Cardiac septum (tissue), 1 donor: Measurements from ENCODE around the gene TOPORS. TPM values are rescaled to one million over a fixed set of nuclear protein-coding genes. Genes with fewer than 3 reads are reported as not detected.
"Not testable (repeated sequence)": the region's sequence is repeated elsewhere in the genome, so short reads cannot be mapped to it uniquely, and the experiment has no call there.

Source experiments
- DNase-seq: peaks from one replicate; pipeline ENCODE4 v3.0.0-alpha.2; 2020; ENCODE audit warnings: low spot score
- intact Hi-C: fragments of 100-400 bp; cut with DNase I; formaldehyde crosslinking; loops from one replicate; pipeline ENCODE4 v1.14.0; 2022
- total RNA-seq: library from RNA; stranded (reverse); fragmentation: NEBNext Ultra II Directional; extraction: Animal tissue kit (Norgen Biotek cat#: 25700); gene quantifications from one replicate; pipeline ENCODE4 v1.2.1, GENCODE V29; 2021
- donor health status: DM: no; HTN: no; CAD: no.

The TOPORS gene
- total RNA-seq, 1 donor from 2014 or later = 8.5 TPM

DNA sequence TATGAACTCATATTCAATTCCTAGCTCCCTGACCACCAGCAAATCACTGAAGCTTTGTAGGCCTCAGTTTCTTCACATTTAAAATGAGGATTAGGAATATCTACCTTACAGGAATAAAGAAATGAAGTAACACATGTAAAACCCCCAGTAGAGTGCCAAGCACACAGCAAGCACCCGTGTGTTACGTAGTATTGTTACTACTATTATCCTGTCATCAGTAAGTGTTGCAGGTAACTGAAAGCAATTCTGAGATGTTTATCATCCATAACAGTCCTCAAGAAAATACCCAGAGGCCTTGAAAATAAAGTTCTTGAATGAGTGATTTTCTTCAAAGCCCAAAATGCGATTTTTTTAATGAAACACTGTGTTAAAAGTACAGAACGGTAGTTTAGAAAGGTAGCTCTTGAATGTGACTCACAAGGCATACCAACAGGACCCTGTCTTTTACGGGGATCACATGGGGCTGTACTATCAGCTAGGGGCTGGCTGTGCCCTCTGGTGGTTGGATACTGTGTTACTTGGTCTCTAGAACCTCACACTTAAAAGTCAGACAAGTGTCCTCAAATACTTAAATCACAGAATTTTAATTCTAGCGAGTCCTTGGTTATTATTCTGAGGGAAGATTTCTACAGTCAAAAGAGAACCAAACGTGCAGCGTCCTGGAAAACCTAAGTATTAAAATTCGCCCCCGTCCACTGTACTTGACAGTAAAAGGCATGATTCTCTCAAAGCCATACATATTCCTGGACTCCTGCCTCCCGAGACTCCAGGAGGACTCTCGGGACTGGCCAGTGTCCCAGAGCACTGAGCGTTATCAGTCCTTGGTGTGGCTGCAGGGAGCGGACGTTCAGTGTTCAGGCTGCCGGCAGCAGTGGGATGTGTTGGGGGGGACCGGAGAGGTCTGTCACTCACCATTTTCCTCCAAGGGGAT lies 19.8 kb upstream of the TOPORS start:
- intact Hi-C loops = loop anchor here (1.0 to 5.0 kb wide), 2 partner anchors 20 to 190 kb away; partner anchors contain the start of genes ACO1, SMIM27 and TOPORS
- no peak for DNase-seq

DNA sequence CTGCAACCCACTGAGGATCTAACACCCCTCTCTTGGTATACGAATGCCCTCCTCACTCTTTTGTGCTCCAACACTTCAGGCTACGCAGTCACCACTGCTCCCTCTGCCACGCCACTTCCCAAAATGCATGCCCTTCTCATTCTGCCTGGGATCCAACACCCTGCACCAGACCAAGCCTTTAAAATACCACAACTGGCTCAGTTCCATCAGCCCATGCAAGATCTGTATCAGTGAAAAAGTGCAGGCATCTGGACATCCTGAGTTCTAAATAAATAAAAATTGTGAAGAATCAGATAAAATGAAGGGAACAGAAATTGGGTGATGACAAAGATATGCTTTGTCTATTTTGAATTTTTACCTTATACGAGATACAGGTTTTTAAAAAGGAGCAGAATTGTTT lies 17.9 kb upstream of the TOPORS start:
- DNase-seq = no peak

DNA sequence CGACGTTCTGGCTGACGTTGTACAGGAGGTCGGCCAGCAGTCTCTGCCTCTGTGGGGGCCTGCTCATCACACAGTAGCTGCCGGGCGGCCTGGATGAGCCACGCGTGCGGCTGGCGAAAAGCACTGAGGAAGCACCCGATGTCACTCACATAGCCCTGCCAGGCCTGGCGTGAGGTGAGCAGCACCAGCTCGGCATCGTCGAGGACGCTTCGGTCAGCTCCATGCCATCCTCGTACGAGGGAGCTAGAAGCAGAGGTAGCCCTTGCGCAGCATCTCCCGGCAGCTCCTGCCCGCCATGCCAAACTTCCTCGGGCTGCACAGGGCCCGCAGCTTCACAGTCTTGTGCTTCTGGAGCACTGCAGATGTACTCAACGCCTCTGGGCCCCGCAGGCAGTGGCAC lies 14.4 kb upstream of the TOPORS start:
- DNase-seq = no peak
- intact Hi-C loops = no loop called here

More for the DNA sequence above, 17.9 kb upstream of the TOPORS start:
- intact Hi-C loops = loop anchor here (5.0 kb wide), 1 partner anchor 188 kb away; the partner anchor contains the start of gene ACO1

DNA sequence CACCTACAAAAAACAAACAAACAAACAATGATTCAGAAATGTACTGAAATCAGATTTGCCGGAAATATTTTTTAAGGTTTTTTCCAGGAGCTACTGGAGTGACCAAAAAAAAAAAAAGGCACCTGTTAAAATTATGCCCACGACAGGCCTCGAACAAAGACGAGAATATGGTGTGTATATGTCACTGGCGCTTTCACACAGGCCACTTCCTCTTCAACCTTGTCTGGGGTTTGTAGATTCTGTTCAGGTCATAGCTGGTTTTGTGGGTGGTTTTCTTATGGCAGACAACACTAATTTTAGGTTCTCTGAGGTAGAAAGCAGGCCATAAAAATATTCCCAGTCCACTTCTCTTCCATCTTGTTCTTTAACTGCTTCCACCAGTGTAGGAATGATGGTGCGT lies 13.6 kb upstream of the TOPORS start:
- DNase-seq = no peak
- intact Hi-C loops = no loop called here

DNA sequence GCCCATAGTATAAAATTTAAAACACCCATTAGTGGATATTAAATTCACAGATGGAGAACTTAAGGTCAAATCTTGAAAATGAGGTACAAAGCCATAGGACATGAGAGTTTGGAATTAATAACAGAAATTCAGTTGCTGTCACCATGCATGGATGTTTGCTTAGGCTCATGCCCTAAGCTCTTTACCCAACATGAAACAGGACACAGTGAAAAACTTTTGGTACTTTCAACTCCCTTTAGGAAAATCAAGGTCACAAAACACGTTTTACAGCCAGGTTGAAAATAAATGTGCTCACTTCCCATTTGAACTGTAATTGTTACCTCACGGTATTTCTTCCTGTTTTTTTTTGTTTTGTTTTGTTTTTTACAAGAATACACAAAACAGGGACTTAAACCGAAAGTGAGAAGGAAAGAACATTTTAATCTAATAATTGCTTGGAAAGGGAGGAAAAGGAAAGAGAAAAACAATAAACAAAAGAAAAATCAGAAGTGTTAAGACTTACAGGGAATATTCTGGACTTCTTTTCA lies 6.1 kb upstream of the TOPORS start:
- intact Hi-C loops = no loop called here
- no peak for DNase-seq

DNA sequence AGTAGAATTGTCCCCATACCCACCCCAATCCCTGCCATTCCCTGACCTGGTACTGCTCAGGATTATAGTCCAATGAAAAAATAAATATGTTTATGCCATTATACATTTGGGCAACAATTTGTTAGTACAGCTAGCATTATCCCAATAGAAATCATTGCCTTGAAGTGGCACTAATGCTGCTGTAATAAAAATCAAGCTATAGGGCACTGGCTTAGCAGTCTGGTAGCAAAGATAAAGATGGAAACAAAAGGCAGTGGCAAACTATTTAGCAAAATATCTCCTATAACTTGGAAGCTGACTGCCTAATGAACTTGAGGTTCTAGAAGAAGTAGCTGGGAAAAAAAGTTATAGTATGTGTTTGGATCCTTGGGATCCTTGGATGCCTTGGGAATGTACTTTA lies 2.2 kb upstream of the TOPORS start:
- no peak for DNase-seq
- intact Hi-C loops = no loop called here

DNA sequence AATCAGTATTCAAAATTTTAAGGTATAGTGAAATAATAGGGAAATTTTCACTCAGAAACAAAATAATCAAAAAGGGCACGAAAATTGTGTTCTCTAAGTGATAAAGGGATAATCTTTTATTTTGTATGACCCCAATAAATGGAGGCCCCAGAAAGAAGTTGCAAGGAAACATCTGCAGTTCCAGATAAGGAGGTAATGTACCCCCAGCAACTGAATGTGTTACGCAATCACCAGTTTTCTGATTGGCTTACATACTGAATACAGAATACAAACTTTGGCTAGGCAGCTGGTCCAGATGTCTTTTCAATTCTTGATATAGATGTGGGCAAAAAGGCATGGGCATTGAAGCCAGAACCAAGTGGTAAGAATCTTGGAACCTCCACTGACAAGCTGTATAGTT lies 1.7 kb upstream of the TOPORS start:
- DNase-seq = no peak
- intact Hi-C loops = no loop called here

DNA sequence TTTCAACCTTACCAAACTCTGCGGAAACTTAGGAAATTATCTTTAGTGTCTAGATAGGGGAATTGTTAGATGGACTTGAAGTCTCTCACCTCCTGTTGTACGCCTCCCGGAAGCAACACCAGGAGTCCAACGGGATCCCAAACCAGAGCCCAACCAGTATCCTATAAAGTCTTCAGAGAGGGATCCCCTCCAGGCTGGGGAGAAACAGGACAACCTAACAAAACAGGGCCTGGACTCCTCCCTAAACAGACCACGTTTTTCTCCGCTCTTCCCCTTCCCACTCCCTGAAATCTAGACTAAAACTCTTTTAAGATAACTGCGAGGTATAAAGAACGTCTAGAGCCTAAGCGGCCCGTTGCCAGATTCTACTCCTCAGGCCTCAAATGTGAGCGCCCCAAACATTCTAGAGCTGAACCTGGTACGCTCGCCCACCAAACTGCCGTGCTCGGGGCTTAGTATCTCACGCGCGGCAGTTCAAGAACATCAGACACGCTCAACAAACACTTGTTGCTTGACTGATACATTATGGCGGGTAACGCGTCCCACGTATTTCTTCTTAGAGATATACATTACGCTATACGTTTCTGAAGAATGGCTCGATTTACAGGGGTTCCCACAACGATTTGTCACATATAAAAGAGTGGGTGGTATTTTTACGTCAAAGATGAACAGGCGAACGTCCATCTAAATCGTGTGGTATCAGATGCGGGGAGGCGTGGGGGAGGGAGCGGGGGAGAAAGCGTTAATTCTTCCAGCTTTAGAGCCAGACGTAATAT lies 922 bp downstream of the TOPORS start:
- intact Hi-C loops = loop anchor here (1.0 to 2.0 kb wide), 2 partner anchors 21 to 25 kb away; partner anchors contain the start of gene RIGI
- DNase-seq = no peak

DNA sequence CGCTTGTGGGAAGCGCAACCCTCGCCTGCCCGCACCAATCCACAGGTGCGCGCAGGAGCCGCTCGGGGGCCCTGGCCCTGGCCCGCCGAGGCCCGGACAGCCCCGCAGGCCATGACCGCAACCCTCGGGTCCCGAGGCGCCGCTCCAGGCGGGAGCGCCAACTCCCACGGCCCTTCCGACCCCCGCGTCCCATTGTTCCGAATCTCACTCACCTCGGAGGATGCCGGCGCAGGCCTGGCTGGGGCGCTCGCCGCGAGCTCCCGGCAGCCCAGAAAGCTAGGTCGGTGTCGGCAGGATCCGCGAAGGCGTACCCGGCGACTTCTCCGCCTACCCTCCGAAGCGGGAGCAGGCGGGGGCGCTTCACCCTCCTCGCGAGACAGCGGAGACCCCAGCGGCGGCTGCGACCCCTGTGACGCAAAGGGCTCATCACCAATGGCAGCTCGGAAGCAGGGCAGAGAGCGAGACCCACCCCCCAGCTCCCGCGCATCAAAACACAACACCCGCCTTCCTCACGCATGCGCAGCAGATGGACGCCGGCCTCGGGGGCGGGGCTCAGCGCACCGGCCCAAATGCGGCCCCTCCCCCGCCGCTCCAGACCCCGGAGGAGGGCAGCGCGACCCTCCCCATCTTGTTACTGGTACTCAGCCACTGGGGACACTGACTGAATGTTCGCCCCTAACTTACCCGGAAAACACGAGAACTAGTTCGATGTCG lies 1.7 kb downstream of the TOPORS start:
- peak; percentile 98 for DNase-seq
- intact Hi-C loops = loop anchor here (2.0 kb wide), 1 partner anchor 24 kb away; the partner anchor contains the start of gene RIGI

DNA sequence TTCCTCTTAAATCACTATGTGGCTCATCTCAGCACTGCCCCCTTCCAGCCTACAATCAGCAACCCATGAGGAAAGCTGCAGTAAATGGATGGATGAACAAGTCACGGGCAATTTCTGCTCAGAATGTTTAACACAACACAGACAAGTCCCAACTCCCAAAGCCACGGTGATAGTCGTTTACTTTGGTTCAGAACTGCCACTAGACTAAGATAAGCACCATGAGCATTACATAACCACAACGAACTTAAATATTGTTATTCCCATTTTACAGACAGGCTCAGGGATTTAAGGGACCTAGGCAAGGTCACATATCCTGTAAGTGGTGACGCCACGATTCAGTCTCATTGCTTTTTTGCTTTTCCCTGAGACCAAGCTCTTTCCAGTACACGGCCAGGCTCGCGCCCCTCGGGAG lies 2.2 kb downstream of the TOPORS start:
- intact Hi-C loops = loop anchor here (2.0 kb wide), 1 partner anchor 23 kb away; the partner anchor contains the start of gene RIGI
- DNase-seq = no peak

DNA sequence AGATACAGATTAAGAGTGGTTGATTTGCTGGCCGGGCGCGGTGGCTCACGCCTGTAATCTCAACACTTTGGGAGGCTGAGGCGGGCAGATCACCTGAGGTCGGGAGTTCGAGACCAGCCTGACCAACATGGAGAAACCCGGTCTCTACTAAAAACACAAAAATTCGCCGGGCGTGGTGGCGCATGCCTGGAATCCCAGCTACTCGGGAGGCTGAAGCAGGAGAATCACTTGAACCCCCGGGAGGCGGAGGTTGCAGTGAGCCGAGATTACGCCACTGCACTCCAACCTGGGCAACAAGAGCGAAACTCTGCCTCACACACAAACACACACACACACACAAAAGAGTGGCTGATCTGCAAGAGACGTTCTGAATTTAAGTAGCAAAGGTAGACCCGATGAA lies 4.2 kb downstream of the TOPORS start:
- DNase-seq, intact Hi-C loops: not testable (repeated sequence)

DNA sequence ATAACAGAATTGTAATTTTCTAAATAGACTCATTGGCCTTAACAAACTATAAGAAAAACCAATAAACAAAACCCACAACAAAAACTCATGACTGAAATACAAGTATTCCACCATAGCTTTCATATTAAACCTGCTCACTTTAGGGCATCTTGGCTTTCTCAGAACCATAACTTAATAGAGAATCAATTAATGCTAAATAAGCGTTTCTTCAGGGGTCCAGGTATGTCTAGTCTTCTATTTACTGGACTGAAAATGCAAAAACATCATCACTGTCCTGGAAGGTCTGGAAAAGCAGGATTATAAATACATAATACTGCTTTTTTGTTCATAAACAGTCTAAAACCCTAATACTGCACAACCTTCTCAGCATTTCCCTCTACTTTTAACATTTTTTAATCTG lies 6.5 kb downstream of the TOPORS start:
- no peak for DNase-seq
- intact Hi-C loops = no loop called here

DNA sequence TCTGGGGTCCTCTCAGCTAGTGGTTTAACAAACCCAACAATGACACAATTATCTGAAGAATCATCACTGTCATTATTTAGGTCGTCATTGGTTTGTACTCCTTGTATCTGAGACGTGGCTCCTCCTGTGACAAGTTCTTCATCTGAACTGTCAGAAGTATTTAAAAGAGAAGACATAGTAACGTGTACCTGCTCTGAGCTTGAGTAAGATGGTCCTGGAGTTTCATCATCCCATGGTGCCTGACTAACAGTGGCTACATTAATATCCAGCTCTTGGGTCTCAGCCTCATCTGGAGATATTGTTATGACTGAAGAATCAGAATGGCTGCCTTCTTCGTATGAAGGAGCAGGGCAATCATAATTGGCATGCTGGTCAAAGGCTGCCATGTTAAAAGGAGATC lies 9.3 kb downstream of the TOPORS start:
- DNase-seq = no peak
- intact Hi-C loops = no loop called here

DNA sequence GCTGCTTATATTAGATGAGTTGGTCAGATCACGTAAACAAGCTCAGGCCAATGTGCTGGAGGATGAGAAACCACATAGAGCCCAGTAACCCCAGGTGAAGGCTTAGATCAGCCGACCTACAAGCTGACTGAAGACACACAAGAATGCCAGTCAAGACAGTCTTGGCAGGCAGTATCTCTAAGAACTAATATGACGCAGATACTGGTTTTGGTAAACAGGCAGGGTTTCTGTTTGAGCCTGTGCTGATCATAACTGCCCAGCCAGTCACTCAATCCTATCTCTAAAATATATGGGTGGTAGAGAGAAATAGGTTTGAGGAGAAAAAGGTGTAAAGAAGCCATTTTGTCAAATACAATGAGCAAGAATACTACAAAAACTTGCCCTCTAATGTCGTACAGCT lies 18.6 kb downstream of the TOPORS start:
- intact Hi-C loops = loop anchor here (10.0 kb wide), 1 partner anchor 59 kb away; no protein-coding TSS in a partner anchor
- no peak for DNase-seq

DNA sequence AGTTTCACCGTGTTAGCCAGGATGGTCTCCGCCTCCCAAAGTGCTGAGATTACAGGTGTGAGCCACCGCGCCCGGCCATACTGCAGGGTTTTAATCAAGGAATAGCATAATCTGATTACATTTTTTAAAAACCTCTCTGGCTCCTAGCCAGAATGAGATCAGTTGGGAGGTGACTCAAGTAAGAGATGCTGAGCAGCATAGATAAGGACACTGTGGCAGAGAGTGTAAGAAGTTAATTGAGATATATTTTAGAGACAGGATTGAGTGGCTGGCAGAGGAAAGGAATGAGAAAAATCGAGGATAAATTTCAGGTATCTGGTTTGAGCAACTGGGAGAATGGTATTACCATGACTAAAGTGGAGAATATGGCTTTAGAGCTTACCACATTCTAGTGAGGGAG lies 19.1 kb downstream of the TOPORS start:
- intact Hi-C loops = loop anchor here (10.0 kb wide), 1 partner anchor 59 kb away; no protein-coding TSS in a partner anchor
- no peak for DNase-seq

DNA sequence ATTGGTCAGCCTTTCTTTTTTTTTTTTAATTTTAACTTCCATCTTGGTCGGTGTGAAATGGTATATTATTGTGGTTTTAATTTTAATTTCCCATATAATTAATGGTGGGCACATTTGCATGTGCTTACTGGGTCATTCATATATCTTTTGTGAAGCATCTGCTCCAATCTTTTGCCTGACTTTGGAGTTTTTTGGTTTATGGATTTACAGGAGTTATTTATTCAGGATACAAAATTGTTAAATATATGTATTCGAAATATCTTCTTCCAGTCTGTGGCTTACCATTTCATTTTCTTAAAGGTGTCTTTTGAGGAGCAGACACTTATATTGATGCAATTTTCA lies 25.7 kb downstream of the TOPORS start:
- intact Hi-C loops = loop anchor here (2.0 to 5.0 kb wide), 2 partner anchors 24 to 144 kb away; partner anchors contain the start of gene ACO1

DNA sequence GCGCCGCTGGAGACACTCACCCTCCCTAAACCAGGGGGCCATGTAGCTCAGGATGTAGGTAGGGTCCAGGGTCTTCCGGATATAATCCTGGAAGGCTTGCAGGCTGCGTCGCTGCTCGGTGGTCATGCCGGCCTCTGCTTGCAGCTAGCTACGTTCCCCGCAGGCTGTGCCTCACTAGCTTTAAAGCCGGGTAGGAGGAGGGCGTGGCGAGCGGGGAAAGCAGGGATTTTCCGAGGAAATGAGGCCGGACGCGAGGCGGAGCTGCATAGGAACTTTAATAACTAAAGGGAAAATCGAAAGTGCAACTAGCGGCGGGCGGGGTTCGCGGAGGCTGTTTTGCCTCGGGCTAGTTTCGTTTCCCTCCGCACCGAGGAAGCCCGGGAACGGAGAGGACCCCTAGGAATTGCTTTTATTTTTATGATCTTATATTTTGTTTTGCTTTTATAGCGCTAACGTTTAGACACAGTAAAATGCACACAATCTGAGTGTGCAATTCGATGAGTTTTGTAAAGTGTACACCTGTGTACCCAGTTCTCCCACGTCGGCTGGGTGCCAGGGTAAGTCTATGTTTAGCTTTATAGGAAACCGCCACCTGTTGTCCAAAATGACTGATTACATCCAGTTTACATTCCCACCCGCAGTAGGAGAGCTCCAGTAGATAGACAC lies 26.2 kb downstream of the TOPORS start, which contains the start of gene RIGI:
RIGI (minus strand) TSS at position 156 of the 666 bp plus-strand sequence; CDS start at position 126, 30 bp downstream.
- intact Hi-C loops = loop anchor here (2.0 to 5.0 kb wide), 2 partner anchors 25 to 144 kb away; partner anchors contain the start of gene ACO1
- DNase-seq = peak; percentile 97

More for the DNA sequence above, 25.7 kb downstream of the TOPORS start:
- no peak for DNase-seq

DNA sequence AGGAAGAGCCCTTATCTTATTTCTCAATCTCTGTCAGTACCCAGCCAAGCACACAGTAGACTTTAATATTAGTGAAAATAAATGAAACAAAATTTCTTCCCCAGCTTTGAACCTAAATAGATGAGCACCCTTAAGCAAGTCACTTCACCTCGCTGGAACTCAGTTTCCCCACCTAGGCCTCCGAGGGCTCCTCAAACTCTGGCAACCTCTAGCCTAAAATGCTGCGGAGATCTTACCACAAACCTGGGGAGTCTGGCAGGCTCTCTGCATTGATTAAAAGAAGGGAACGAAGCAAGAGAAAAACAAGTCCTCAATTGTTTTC lies 26.7 kb downstream of the TOPORS start:
- intact Hi-C loops = loop anchor here (2.0 to 5.0 kb wide), 3 partner anchors 25 to 143 kb away; partner anchors contain the start of gene ACO1

More for the DNA sequence above, 26.7 kb downstream of the TOPORS start:
- no peak for DNase-seq
